SK-N-SH (cell line): ENCODE measurements around the gene RFWD3.

Experiments used
- CHD2 ChIP-seq: fragments of 150-350 bp; IDR thresholded peaks from 2 replicates; pipeline ENCODE4 v1.6.1; 2018; ENCODE audit warnings: low read length; ENCODE audit not compliant: partially characterized antibody
- CTCF ChIP-seq: fragments of 200-600 bp; sonication (generic); IDR thresholded peaks from 2 replicates; pipeline ENCODE4 v1.6.1; 2017; ENCODE audit warnings: antibody characterized with exemption, mild to moderate bottlenecking, moderate library complexity
- FOXJ3 ChIP-seq: sonication (generic); formaldehyde crosslinking; IDR thresholded peaks from 2 replicates; pipeline ENCODE4 v1.5.1; 2020; ENCODE audit warnings: mild to moderate bottlenecking, missing genetic modification reagents
- JUND ChIP-seq: IDR thresholded peaks from 2 replicates; pipeline ENCODE4 v1.4.0; 2012
- MXI1 ChIP-seq: IDR thresholded peaks from 2 replicates; pipeline ENCODE4 v1.6.1; 2012; ENCODE audit warnings: mild to moderate bottlenecking, low read depth, low read length, improper control_type of control experiment
- NRF1 ChIP-seq: IDR thresholded peaks from 2 replicates; pipeline ENCODE4 v1.6.1; 2012; ENCODE audit warnings: low read depth, mild to moderate bottlenecking, low read length
- PBX3 ChIP-seq: IDR thresholded peaks from 2 replicates; pipeline ENCODE4; 2012
- POLR2AphosphoS5 ChIP-seq: IDR thresholded peaks from 2 replicates; pipeline ENCODE4 v1.6.1; 2012; ENCODE audit warnings: low read depth, low read length
- RFX5 ChIP-seq: IDR thresholded peaks from 2 replicates; pipeline ENCODE4 v1.6.1; 2012; ENCODE audit warnings: mild to moderate bottlenecking, improper control_type of control experiment, low read length
- TCF12 ChIP-seq: IDR thresholded peaks from 2 replicates; pipeline ENCODE4 v1.4.0; 2012
- TEAD4 ChIP-seq: IDR thresholded peaks from 2 replicates; pipeline ENCODE4 v1.4.0; 2012; ENCODE audit warnings: mild to moderate bottlenecking, borderline replicate concordance; ENCODE audit not compliant: insufficient read depth
- TF ChIP-seq, protein P1 (sequence below): IDR thresholded peaks from 2 replicates; pipeline ENCODE4 v1.4.0; 2012; ENCODE audit warnings: low read depth, borderline replicate concordance
- TF ChIP-seq, protein P2 (sequence below): IDR thresholded peaks from 2 replicates; pipeline ENCODE4 v1.6.1; 2012; ENCODE audit warnings: mild to moderate bottlenecking, low read depth, low read length, moderate library complexity

DNA sequence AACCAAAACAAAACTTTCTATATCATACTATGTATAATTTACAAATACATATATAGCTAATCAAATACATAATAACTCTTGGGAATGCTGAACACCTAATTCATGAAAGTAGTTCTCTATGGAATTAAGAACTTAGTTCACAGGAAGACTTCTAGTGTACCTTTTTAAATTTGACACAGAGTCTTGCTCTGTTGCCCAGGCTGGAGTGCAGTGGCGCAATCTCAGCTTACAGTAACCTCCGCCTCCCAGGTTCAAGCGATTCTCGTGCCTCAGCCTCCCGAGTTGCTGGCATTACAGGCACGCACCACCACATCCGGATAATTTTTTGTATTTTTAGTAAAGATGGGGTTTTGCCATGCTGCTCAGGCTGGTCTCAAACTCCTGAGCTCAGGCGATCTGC lies 24.7 kb downstream of the RFWD3 start:
- TF ChIP-seq JUND (no peak), CTCF (no peak), NRF1 (no peak), TEAD4 (no peak), POLR2AphosphoS5 (no peak), MXI1 (no peak), RFX5 (no peak), PBX3 (no peak), TCF12 (no peak), CHD2 (no peak), FOXJ3 (CRISPR knock-in tag) (no peak)
- TF ChIP-seq, protein P1, sequence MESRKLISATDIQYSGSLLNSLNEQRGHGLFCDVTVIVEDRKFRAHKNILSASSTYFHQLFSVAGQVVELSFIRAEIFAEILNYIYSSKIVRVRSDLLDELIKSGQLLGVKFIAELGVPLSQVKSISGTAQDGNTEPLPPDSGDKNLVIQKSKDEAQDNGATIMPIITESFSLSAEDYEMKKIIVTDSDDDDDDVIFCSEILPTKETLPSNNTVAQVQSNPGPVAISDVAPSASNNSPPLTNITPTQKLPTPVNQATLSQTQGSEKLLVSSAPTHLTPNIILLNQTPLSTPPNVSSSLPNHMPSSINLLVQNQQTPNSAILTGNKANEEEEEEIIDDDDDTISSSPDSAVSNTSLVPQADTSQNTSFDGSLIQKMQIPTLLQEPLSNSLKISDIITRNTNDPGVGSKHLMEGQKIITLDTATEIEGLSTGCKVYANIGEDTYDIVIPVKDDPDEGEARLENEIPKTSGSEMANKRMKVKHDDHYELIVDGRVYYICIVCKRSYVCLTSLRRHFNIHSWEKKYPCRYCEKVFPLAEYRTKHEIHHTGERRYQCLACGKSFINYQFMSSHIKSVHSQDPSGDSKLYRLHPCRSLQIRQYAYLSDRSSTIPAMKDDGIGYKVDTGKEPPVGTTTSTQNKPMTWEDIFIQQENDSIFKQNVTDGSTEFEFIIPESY: no peak
- TF ChIP-seq, protein P2, sequence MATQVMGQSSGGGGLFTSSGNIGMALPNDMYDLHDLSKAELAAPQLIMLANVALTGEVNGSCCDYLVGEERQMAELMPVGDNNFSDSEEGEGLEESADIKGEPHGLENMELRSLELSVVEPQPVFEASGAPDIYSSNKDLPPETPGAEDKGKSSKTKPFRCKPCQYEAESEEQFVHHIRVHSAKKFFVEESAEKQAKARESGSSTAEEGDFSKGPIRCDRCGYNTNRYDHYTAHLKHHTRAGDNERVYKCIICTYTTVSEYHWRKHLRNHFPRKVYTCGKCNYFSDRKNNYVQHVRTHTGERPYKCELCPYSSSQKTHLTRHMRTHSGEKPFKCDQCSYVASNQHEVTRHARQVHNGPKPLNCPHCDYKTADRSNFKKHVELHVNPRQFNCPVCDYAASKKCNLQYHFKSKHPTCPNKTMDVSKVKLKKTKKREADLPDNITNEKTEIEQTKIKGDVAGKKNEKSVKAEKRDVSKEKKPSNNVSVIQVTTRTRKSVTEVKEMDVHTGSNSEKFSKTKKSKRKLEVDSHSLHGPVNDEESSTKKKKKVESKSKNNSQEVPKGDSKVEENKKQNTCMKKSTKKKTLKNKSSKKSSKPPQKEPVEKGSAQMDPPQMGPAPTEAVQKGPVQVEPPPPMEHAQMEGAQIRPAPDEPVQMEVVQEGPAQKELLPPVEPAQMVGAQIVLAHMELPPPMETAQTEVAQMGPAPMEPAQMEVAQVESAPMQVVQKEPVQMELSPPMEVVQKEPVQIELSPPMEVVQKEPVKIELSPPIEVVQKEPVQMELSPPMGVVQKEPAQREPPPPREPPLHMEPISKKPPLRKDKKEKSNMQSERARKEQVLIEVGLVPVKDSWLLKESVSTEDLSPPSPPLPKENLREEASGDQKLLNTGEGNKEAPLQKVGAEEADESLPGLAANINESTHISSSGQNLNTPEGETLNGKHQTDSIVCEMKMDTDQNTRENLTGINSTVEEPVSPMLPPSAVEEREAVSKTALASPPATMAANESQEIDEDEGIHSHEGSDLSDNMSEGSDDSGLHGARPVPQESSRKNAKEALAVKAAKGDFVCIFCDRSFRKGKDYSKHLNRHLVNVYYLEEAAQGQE: no peak
